K562 treated with DMSO at 1 percent for 24 hours (cell line): ENCODE data around the gene VPS50. TPM values are rescaled to one million over a fixed set of nuclear protein-coding genes. Genes with fewer than 3 reads are reported as not detected.

ENCODE experiments used
- total RNA-seq: library from RNA; unstranded; fragments of 300-600 nt; gene quantifications from 2 replicates; pipeline ENCODE4 v1.2.3, GENCODE V29; 2022; ENCODE audit warnings: low read depth; ENCODE audit not compliant: insufficient read depth

The VPS50 gene, protein sequence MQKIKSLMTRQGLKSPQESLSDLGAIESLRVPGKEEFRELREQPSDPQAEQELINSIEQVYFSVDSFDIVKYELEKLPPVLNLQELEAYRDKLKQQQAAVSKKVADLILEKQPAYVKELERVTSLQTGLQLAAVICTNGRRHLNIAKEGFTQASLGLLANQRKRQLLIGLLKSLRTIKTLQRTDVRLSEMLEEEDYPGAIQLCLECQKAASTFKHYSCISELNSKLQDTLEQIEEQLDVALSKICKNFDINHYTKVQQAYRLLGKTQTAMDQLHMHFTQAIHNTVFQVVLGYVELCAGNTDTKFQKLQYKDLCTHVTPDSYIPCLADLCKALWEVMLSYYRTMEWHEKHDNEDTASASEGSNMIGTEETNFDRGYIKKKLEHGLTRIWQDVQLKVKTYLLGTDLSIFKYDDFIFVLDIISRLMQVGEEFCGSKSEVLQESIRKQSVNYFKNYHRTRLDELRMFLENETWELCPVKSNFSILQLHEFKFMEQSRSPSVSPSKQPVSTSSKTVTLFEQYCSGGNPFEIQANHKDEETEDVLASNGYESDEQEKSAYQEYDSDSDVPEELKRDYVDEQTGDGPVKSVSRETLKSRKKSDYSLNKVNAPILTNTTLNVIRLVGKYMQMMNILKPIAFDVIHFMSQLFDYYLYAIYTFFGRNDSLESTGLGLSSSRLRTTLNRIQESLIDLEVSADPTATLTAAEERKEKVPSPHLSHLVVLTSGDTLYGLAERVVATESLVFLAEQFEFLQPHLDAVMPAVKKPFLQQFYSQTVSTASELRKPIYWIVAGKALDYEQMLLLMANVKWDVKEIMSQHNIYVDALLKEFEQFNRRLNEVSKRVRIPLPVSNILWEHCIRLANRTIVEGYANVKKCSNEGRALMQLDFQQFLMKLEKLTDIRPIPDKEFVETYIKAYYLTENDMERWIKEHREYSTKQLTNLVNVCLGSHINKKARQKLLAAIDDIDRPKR
- total RNA-seq = 6.7 and 6.9 TPM in 2 replicates

DNA sequence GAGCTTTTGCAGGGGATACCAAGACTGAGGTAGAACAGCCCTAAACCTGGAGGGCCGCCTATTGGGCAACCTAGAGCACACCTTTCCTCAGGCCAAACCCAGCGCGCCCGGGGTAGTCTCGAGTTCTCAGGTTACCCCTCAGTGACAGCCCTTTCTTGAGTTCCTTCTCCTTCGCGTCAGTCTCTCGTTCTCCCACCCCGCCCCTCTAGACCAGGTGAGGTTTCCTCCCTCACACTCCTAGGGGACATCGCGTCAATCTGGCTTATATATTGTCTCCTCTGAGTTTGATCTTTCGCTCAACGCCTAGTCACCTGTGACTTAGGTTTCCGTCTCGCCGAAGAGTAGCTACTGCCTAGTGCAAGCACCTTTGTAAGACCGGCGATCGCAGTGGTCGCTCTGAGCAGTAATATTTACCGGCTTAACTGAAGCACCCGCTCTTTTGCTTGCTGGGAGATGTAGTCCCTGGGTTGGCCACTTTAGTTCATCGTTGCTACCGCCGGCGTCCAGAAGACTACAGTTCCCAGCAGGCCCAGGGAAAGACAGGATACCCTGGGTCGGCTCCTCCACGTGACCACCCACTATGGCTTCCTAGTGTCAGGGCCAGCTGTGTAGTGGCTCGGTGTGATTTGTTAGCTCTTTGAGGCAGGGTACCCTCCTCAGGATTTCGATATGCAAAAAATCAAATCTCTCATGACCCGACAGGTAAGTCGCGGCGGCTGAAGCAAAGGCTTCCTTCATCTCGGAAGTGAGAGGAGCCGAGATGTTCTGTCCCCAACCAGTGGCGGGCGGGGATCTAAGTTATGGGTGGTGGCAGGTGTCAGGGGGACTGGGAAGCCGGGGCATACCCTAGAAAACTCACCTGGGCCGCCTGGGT, at the start of gene VPS50:
TSS of gene VPS50 (plus strand) at position 568 of the 874 bp plus-strand sequence. CDS start at position 670, 102 bp downstream.

DNA sequence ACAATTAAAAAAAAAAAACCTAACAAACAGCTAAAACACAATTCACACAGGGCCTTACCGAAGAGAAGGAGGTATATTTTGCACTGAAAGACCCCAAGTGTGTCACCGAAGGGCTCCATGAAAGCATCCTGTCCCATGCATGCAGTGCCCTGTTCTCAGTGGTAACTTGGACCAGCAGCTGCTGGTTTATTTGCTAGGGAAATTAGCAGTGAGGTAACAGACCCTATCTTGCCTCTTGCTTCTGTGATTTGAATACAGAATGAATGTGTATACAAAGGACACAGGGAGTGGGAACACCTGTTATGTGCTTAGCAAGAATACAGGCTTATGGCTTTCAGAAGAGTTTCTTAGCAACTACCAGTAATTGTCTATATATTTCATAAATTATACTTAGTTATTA, 5.9 kb upstream of the VPS50 start, which contains the start of gene HEPACAM2:
TSS of gene HEPACAM2 (minus strand) at position 160 of the 400 bp plus-strand sequence.

Other genes starting within 250 kb of the VPS50 start
- 2.4 and 3.1 TPM in 2 replicates for gene SAMD9, start 114.4 kb upstream of the VPS50 start, total RNA-seq
- 0.78 and 2.7 TPM in 2 replicates for gene SAMD9L, start 84.0 kb upstream of the VPS50 start, total RNA-seq
- gene HEPACAM2, start 5.9 kb upstream of the VPS50 start, total RNA-seq = 5.4 and 5.7 TPM in 2 replicates